Measurements from ENCODE around the gene GJB4. TPM values are rescaled to one million over a fixed set of nuclear protein-coding genes. Genes with fewer than 3 reads are reported as not detected.
"Not testable (repeated sequence)": the region's sequence is repeated elsewhere in the genome, so short reads cannot be mapped to it uniquely, and the experiment has no call there.

The GJB4 gene
- total RNA-seq, 2 donors from 2014 or later: 0.08 to 0.44 TPM

DNA sequence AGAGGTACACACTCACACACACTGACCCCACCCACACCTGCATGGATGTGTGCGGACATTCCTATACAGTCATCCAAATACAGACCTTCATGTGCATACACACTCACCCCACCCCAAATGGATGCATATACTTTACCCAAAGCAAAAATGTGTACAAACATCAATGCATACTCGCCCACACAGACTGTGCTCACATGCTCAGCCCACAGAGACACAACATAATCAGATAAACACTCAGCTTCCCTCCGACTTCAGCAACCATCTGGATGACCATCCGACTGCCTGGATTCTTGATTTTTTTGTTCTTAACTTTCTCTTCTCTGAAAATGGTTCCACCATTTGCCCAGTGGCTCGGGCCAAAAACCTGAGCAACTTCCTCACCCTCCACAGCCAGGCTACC, 29.1 kb upstream of the GJB4 start:
- Histone ChIP-seq H3K4me1 (no peaks in the 10 kb centered on the region), H3K9me3 (no peaks in the 10 kb centered on the region), H3K9ac (ENCODE audit: low read depth in 2 of 2, low read length in 2 of 2) (no peak overlapping the region), H3K27me3 (no peaks in the 10 kb centered on the region), H3K36me3 (no peaks in the 10 kb centered on the region), H3K4me3 (no peak overlapping the region), H3K27ac (no peak overlapping the region)
- DNase-seq: no peak
- intact Hi-C loops (cut with DNase I): no loop called here
- TF ChIP-seq CTCF (IDR thresholded peaks at IDR 0.05): no peak

- intact Hi-C loops (cut with DNase I); H3K9me3 ChIP-seq; DNase-seq; H3K27ac ChIP-seq; H3K36me3 ChIP-seq; H3K4me1 ChIP-seq; H3K4me3 ChIP-seq; H3K27me3 ChIP-seq; H3K9ac ChIP-seq (ENCODE audit: low read depth in 2 of 2, low read length in 2 of 2): not testable (repeated sequence)
Measured at GRCh38 chr1:34732831-34733230, 26.7 kb upstream of the GJB4 start.

DNA sequence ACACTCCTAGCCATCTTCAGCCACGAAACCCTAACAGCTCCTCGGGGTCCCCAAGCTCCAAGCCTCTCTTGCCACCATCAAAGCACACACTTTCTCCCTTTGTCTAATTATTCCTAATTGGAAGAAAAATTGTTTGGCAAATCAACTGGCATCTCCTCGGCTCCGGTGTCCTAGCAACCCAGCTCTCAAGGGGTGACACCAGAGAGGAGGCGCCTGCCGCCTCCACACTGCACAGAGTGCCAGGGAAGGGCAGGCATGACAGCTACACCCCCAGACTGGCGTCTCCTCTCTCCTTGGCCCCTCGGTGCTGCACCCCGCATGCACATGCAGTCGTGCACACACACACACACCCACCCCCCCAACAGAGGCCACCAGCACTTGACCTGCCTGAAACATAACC, 22.8 kb upstream of the GJB4 start:
- TF ChIP-seq CTCF (IDR thresholded peaks at IDR 0.05): no peak
- intact Hi-C loops (cut with DNase I): no loop called here
- Histone ChIP-seq H3K27me3 (no peaks in the 10 kb centered on the region), H3K9ac (ENCODE audit: low read depth in 2 of 2, low read length in 2 of 2) (no peak overlapping the region), H3K36me3 (no peaks in the 10 kb centered on the region), H3K4me1 (no peaks in the 10 kb centered on the region), H3K27ac (no peak overlapping the region), H3K9me3 (no peaks in the 10 kb centered on the region), H3K4me3 (no peak overlapping the region)
- DNase-seq: no peak

- H3K36me3 ChIP-seq; H3K4me1 ChIP-seq; H3K9ac ChIP-seq (ENCODE audit: low read depth in 2 of 2, low read length in 2 of 2); H3K4me3 ChIP-seq; H3K27ac ChIP-seq; H3K27me3 ChIP-seq; DNase-seq; H3K9me3 ChIP-seq; intact Hi-C loops (cut with DNase I): not testable (repeated sequence)
Measured at GRCh38 chr1:34737236-34737635, 22.3 kb upstream of the GJB4 start.

DNA sequence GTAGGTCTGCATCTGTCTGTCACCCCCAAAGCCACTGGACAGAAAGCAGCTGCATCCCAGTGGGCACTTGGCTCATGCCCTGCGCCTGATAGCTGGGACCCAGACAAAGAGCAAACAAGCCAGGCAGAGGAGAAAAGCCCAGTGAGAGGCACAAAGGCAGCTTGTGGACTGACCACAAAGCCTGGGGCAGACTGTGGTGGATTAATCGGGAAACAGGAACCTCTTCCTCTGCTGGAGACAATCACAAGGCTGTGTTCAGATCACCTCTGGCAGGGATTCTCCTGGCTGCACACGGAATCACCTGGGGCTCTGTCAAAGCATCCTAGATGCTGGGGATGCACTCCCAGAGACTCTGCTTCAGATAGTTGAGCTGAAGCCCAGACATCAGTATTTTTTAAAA, 19.9 kb upstream of the GJB4 start:
- no peaks in the 10 kb centered on the region for H3K4me1 ChIP-seq
- intact Hi-C loops (cut with DNase I): loop anchor here (5.0 kb wide), 3 partner anchors 192 to 1107 kb away; no protein-coding TSS in a partner anchor
- no peaks in the 10 kb centered on the region for H3K9me3 ChIP-seq
- H3K9ac ChIP-seq (ENCODE audit: low read depth in 2 of 2, low read length in 2 of 2): no peak overlapping the region
- DNase-seq: no peak
- no peak for TF ChIP-seq CTCF (IDR thresholded peaks at IDR 0.05)
- no peak overlapping the region for H3K27ac ChIP-seq
- H3K27me3 ChIP-seq: no peaks in the 10 kb centered on the region
- H3K36me3 ChIP-seq: no peaks in the 10 kb centered on the region
- no peak overlapping the region for H3K4me3 ChIP-seq

DNA sequence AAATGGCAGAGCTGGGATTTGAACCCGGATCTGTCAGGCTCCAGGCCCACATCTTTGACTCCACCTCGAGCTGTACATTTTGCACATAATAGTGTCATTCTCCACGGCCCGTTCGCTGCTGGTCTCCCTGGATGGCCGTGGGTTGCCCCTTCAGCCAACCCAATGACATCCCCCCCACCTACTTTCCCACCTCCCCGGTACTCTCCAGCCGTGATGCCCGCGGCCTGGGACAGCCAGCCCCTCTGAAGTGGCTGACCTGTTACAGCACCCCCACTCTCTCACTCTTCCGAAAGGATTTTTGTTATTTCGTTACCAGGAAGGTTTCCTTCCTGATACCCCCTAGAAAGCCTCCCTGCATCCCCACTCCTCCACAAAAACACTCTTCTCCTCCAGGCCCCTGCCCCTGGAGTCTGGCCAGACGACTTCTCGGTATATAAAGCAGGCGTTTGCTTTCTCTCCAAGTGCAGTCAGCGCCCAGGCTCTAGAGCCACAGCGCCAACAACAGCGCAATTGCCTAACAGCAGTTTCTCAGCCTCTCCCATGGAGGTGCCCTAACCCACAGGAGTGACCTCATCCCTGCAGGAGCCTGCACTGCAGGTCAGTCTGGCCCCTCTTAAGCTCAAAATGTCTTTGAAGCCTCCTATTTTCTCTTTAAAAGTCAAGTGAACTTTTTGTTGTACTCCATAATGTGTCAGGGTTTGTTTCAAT, 19.2 kb upstream of the GJB4 start:
- H3K27ac ChIP-seq: no peak overlapping the region
- no peak for DNase-seq
- H3K9me3 ChIP-seq: no peaks in the 10 kb centered on the region
- no peak for TF ChIP-seq CTCF (IDR thresholded peaks at IDR 0.05)
- H3K36me3 ChIP-seq: no peaks in the 10 kb centered on the region
- H3K4me3 ChIP-seq: no peak overlapping the region
- H3K4me1 ChIP-seq: no peaks in the 10 kb centered on the region
- no peaks in the 10 kb centered on the region for H3K27me3 ChIP-seq
- H3K9ac ChIP-seq (ENCODE audit: low read depth in 2 of 2, low read length in 2 of 2): no peak overlapping the region
- intact Hi-C loops (cut with DNase I): loop anchor here (5.0 kb wide), 3 partner anchors 193 to 1108 kb away; no protein-coding TSS in a partner anchor
